Measurements from ENCODE around the gene CLEC18A.
"Not testable (repeated sequence)": the region's sequence is repeated elsewhere in the genome, so short reads cannot be mapped to it uniquely, and the experiment has no call there.

The CLEC18A gene

GRCh38 chr16:69951017-69951671 is at the start of gene CLEC18A:
Gene CLEC18A (plus strand): TSS chr16:69951334. CDS start chr16:69951367, 33 bp downstream.
- DNase-seq (ENCODE audit: low read depth, low spot score); H3K36me3 ChIP-seq (ENCODE audit: insufficient read depth, insufficient read length, low read length); H3K4me3 ChIP-seq (ENCODE audit: insufficient read length, low read depth); H3K4me1 ChIP-seq (ENCODE audit: insufficient read depth, insufficient read length); H3K9ac ChIP-seq (ENCODE audit: insufficient read length, low read depth); H3K27me3 ChIP-seq (ENCODE audit: insufficient read depth, insufficient read length); H3K9me3 ChIP-seq (ENCODE audit: insufficient read depth, low read length): not testable (repeated sequence)

- Histone ChIP-seq H3K27me3 (ENCODE audit: insufficient read depth, insufficient read length) (no peaks in the 10 kb centered on the region), H3K4me1 (ENCODE audit: insufficient read depth, insufficient read length) (no peaks in the 10 kb centered on the region), H3K9ac (ENCODE audit: insufficient read length, low read depth) (peak overlapping the region; percentile 9), H3K9me3 (ENCODE audit: insufficient read depth, low read length) (peaks cover 7% of the 10 kb centered on the region; the same call in 1 of the 2 replicates), H3K36me3 (ENCODE audit: insufficient read depth, insufficient read length, low read length) (peaks cover 5% of the 10 kb centered on the region), H3K4me3 (ENCODE audit: insufficient read length, low read depth) (no peak overlapping the region)
- no peak for TF ChIP-seq ZNF274 (IDR thresholded peaks at IDR 0.05; ENCODE audit: low read depth, low read length)
- no peak for DNase-seq (ENCODE audit: low read depth, low spot score)
Observed at GRCh38 chr16:69903865-69904415, 47.2 kb upstream of the CLEC18A start.

- H3K36me3 ChIP-seq (ENCODE audit: insufficient read depth, insufficient read length, low read length), result peaks cover 10% of the 10 kb centered on the region
- TF ChIP-seq ZNF274 (IDR thresholded peaks at IDR 0.05; ENCODE audit: low read depth, low read length), result no peak
- no peak for TF ChIP-seq YY1 (IDR thresholded peaks at IDR 0.05; ENCODE audit: insufficient read depth, insufficient read length)
- no peak for TF ChIP-seq SUZ12 (IDR thresholded peaks at IDR 0.05; ENCODE audit: extremely low read depth, insufficient read depth, insufficient read length)
- no peaks in the 10 kb centered on the region for H3K27me3 ChIP-seq (ENCODE audit: insufficient read depth, insufficient read length)
- peaks cover 7% of the 10 kb centered on the region; the same call in 1 of the 2 replicates for H3K9me3 ChIP-seq (ENCODE audit: insufficient read depth, low read length)
- DNase-seq (ENCODE audit: low read depth, low spot score), result peak; percentile 52
- no peaks in the 10 kb centered on the region for H3K4me1 ChIP-seq (ENCODE audit: insufficient read depth, insufficient read length)
- H3K4me3 ChIP-seq (ENCODE audit: insufficient read length, low read depth), result no peak overlapping the region
- no peak overlapping the region for H3K9ac ChIP-seq (ENCODE audit: insufficient read length, low read depth)
Observed at GRCh38 chr16:69904495-69905170, 46.5 kb upstream of the CLEC18A start.

DNA sequence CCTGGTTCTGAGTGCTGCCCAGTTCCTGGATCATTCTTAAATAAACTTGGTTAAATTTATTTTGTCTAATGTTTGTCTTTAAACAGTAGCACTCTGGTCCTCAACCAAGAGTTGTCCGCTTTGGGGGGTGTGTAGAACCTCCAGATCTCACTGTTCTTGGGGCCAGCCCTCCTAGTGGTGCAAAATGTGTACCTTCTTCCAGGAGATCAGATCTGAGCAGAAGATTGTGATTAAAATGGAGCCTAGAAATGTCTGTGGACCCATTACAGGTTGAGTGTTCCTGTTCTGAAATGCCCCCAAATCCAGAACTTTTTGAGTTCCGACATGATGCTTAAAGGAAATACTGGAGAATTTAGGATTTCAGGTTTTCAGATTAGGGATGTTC is 46.0 kb upstream of the CLEC18A start:
- no peak for DNase-seq (ENCODE audit: low read depth, low spot score)
- Histone ChIP-seq H3K9ac (ENCODE audit: insufficient read length, low read depth) (no peak overlapping the region), H3K9me3 (ENCODE audit: insufficient read depth, low read length) (peaks cover 7% of the 10 kb centered on the region; the same call in 1 of the 2 replicates), H3K27me3 (ENCODE audit: insufficient read depth, insufficient read length) (no peaks in the 10 kb centered on the region), H3K4me3 (ENCODE audit: insufficient read length, low read depth) (no peak overlapping the region), H3K36me3 (ENCODE audit: insufficient read depth, insufficient read length, low read length) (peaks cover 10% of the 10 kb centered on the region), H3K4me1 (ENCODE audit: insufficient read depth, insufficient read length) (no peaks in the 10 kb centered on the region)
- TF ChIP-seq ZNF274 (IDR thresholded peaks at IDR 0.05; ENCODE audit: low read depth, low read length) (no peak), SUZ12 (IDR thresholded peaks at IDR 0.05; ENCODE audit: extremely low read depth, insufficient read depth, insufficient read length) (no peak), YY1 (IDR thresholded peaks at IDR 0.05; ENCODE audit: insufficient read depth, insufficient read length) (no peak)

GRCh38 chr16:69906838-69907401 is 44.2 kb upstream of the CLEC18A start:
- Histone ChIP-seq H3K4me3 (ENCODE audit: insufficient read length, low read depth) (no peak overlapping the region), H3K9ac (ENCODE audit: insufficient read length, low read depth) (no peak overlapping the region), H3K9me3 (ENCODE audit: insufficient read depth, low read length) (peaks cover 7% of the 10 kb centered on the region; the same call in 1 of the 2 replicates), H3K27me3 (ENCODE audit: insufficient read depth, insufficient read length) (no peaks in the 10 kb centered on the region), H3K4me1 (ENCODE audit: insufficient read depth, insufficient read length) (no peaks in the 10 kb centered on the region), H3K36me3 (ENCODE audit: insufficient read depth, insufficient read length, low read length) (peaks cover 10% of the 10 kb centered on the region)
- DNase-seq (ENCODE audit: low read depth, low spot score), result no peak
- no peak for TF ChIP-seq ZNF274 (IDR thresholded peaks at IDR 0.05; ENCODE audit: low read depth, low read length)

GRCh38 chr16:69909043-69909442 is 42.1 kb upstream of the CLEC18A start:
- Histone ChIP-seq H3K9me3 (ENCODE audit: insufficient read depth, low read length) (peaks cover 7% of the 10 kb centered on the region; the same call in 1 of the 2 replicates), H3K36me3 (ENCODE audit: insufficient read depth, insufficient read length, low read length) (peaks cover 10% of the 10 kb centered on the region), H3K9ac (ENCODE audit: insufficient read length, low read depth) (no peak overlapping the region), H3K4me3 (ENCODE audit: insufficient read length, low read depth) (no peak overlapping the region), H3K4me1 (ENCODE audit: insufficient read depth, insufficient read length) (no peaks in the 10 kb centered on the region), H3K27me3 (ENCODE audit: insufficient read depth, insufficient read length) (no peaks in the 10 kb centered on the region)
- DNase-seq (ENCODE audit: low read depth, low spot score), result no peak
- TF ChIP-seq ZNF274 (IDR thresholded peaks at IDR 0.05; ENCODE audit: low read depth, low read length), result no peak
- no peak for TF ChIP-seq YY1 (IDR thresholded peaks at IDR 0.05; ENCODE audit: insufficient read depth, insufficient read length)
- TF ChIP-seq SUZ12 (IDR thresholded peaks at IDR 0.05; ENCODE audit: extremely low read depth, insufficient read depth, insufficient read length), result no peak

- Histone ChIP-seq H3K9me3 (ENCODE audit: insufficient read depth, low read length) (peaks cover 7% of the 10 kb centered on the region; the same call in 1 of the 2 replicates), H3K27me3 (ENCODE audit: insufficient read depth, insufficient read length) (no peaks in the 10 kb centered on the region)
Observed at GRCh38 chr16:69909760-69910159, 41.4 kb upstream of the CLEC18A start.

More at GRCh38 chr16:69909760-69910159, 41.4 kb upstream of the CLEC18A start:
- Histone ChIP-seq H3K36me3 (ENCODE audit: insufficient read depth, insufficient read length, low read length) (peaks cover 10% of the 10 kb centered on the region), H3K4me3 (ENCODE audit: insufficient read length, low read depth) (no peak overlapping the region), H3K4me1 (ENCODE audit: insufficient read depth, insufficient read length) (no peaks in the 10 kb centered on the region), H3K9ac (ENCODE audit: insufficient read length, low read depth) (no peak overlapping the region)
- no peak for TF ChIP-seq SUZ12 (IDR thresholded peaks at IDR 0.05; ENCODE audit: extremely low read depth, insufficient read depth, insufficient read length)
- TF ChIP-seq YY1 (IDR thresholded peaks at IDR 0.05; ENCODE audit: insufficient read depth, insufficient read length), result no peak
- no peak for DNase-seq (ENCODE audit: low read depth, low spot score)

Data from NT2/D1 (cell line).